VCaP (cell line): ENCODE data around the gene NUP155.
A peak's percentile ranks its signal among the peaks of the same experiment; 100 is the strongest.

ENCODE experiments used
- H3K27ac ChIP-seq: fragments of 450-650 bp; 2 replicates; pipeline ENCODE4 v1.5.1; 2017
- TF ChIP-seq, protein P1 (sequence below): fragments of 450-650 bp; conservative IDR thresholded peaks from 2 replicates; pipeline ENCODE4 v1.5.1; 2017; ENCODE audit warnings: mild to moderate bottlenecking, moderate library complexity

Gene NUP155

DNA sequence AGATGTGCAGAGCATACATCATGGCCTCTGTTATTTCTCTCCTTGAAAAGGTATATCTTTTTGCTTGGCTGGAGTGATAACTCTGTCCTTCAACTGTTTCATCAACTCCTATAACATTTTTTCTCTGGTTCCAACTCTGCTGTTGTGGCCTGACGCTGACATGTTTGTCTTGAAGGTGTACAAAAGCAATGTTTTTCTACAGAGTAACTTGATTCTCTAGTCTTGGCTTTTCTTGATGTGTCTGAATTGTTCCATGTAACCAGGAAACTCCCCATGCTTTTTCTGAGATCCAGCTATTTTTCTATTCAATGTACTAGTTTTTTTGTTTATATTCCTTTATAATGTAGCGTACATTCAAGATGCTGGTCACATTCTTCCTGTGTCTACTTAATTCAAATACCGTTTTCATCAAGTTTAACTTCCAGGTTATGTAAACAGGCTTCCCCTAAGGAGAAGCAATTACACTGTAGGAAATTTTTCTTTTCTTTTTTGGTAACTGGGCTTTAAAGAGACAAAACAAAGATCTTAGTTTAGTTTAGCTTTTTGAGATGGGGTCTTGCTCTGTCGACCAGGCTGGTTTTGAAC lies 115.0 kb downstream of the NUP155 start:
- TF ChIP-seq, protein P1, sequence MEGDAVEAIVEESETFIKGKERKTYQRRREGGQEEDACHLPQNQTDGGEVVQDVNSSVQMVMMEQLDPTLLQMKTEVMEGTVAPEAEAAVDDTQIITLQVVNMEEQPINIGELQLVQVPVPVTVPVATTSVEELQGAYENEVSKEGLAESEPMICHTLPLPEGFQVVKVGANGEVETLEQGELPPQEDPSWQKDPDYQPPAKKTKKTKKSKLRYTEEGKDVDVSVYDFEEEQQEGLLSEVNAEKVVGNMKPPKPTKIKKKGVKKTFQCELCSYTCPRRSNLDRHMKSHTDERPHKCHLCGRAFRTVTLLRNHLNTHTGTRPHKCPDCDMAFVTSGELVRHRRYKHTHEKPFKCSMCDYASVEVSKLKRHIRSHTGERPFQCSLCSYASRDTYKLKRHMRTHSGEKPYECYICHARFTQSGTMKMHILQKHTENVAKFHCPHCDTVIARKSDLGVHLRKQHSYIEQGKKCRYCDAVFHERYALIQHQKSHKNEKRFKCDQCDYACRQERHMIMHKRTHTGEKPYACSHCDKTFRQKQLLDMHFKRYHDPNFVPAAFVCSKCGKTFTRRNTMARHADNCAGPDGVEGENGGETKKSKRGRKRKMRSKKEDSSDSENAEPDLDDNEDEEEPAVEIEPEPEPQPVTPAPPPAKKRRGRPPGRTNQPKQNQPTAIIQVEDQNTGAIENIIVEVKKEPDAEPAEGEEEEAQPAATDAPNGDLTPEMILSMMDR = no peak

DNA sequence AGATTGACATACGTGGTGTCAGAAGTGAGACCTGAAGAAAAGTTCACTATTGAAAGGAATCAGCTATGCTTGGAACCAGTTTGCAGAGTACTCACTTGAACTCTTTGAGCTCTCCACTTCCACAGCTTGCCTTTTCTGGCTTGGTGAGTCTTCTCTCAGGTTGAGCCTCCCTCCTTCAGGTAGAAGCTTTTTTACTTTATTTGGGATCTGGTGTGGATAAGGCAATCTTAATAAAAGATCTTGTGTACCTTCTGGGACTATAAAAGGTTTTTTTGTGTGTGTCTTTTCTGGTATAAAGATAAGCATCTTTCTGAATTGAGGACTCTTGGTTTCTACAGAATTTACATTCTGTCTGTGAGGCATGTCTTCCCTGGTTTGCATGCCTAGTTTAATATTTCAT lies 116.3 kb downstream of the NUP155 start:
- TF ChIP-seq, protein P1 = no peak
- H3K27ac ChIP-seq = peak overlapping the region; percentile 94

More for the DNA sequence above, 115.0 kb downstream of the NUP155 start:
- H3K27ac ChIP-seq = peak overlapping the region; percentile 94

DNA sequence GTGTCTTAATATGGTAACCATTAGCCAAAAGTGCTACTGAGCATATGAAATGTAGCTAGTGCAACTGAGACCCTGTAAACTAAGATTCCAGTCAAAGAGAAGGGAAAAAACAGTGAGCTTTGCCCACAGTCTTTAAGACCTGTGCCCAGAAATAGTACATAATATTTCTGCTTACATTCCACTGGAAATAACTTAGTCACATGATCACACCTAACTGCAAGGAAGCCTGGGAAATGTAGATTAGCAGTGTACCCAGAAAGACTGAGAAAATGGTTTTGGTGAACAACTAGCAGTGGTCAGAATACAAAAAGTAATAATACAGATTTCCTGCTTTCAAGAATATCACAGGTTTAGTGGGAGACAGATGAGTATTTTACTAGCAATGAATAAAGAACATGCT lies 119.2 kb downstream of the NUP155 start:
- peak overlapping the region; percentile 94; the same call in 1 of the 2 replicates for H3K27ac ChIP-seq
- TF ChIP-seq, protein P1 = no peak

DNA sequence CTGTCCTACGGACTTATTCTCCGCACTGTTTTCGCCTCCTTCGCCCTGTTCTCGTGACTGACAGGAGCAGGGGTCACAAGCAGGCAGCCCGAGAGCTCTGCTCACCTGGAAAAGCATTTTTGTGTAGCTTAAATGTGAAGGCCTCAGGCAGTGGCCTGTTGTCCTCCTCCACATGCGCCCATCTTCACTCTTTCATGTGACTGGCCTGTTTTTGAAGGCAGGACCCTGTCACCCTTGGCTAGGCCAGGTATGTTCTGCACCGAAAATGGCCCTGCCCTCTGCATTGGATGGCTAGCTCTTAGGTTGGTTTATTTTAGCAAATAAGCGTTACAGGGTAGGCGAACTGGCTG lies 121.1 kb downstream of the NUP155 start:
- TF ChIP-seq, protein P1 = no peak
- H3K27ac ChIP-seq = peak overlapping the region; percentile 97

DNA sequence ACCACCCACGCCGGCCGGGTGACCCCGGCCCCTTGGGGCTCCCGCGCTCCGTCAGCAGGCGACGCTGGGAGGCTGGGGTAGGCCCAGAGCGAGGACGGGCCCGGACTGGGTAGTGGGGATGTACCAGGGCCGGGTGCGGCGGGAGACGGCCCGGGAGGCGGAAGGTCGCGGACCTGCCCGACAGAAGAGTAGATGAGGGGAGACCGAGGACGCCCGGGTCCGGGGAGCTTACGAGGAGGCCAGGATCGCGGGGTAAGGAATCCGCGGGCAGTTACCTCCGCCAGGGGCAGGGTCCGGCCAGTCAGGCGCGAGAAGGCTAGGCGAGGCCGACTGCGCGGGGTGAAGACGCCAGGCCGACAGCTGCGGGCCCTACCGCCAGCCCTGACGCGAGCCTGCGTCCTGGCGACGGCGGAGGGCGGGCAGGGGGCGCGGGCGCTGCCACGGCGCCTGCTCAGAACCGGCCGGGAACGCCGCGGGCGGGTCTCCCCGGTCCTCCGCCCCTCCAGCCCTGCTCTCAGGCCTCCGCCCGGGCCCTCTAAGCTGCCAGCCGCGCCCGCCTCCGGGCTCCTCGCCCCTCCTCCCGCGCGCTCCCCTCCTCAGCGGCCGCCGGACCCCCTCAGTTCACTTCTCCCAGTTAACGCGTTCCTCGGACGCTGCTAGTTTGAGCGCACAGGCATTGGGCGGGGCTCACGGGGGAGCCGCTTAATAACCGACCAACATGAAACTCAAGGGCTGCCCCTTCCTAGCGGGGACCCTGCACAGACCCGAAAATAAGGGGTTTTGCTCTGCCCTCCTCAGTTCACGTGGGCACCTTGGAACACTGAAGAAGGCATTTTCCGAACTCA lies 121.7 kb downstream of the NUP155 start, which contains the start of gene CPLANE1:
CPLANE1 (minus strand) TSS at position 407 of the 845 bp plus-strand sequence. CDS start 1,678 bp downstream, outside the sequence.
- peak within 1 kb of the TSS; percentile 97 for H3K27ac ChIP-seq
- TF ChIP-seq, protein P1 = peak; percentile 32

DNA sequence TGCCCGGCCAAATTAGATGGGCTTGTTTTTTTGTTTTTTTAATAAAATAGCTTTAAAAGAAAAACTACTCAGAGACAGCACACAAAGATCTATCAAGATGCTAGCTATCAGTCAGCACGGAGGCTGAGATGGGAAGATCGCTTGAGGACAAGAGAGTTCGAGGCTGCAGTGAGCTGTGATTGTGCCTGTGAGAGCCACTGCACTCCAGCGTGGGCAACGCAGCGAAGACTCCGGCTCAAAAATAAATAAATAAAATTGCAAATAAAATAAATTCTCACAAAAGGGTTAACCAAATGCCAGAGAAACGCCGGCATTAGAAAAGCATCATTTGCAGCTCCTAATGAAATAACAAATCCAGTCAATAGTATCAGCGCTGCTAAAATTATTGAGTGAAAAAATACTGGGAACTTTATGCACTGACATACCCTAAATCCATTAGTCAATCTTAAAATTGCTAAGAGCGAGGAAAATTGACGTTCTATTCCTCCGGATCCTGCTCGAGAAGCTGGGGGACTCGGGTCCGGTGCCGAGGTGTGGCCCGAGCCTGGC lies 122.4 kb downstream of the NUP155 start:
- peak overlapping the region; percentile 97 for H3K27ac ChIP-seq
- TF ChIP-seq, protein P1 = no peak

DNA sequence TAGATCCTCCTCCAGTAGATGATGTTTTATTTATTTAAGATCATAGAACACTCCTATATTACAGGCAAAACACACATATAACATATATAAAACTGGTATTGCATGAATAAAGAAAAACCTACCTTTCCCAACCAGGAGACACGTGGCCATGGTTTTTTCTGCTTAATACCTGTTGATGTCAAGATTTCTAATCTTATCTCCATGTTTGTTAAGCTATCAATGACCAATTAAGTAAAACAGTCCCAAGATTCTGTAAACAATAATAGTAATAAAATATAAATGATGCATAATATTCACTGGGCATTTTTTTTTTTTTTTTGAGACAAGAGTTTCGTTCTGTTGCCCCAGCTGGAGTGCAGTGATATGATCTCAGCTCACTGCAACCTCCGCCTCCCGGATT lies 123.4 kb downstream of the NUP155 start:
- TF ChIP-seq, protein P1 = no peak

More for the DNA sequence above, 123.4 kb downstream of the NUP155 start:
- peak overlapping the region; percentile 97; the same call in 1 of the 2 replicates for H3K27ac ChIP-seq
